Measurements from ENCODE around the gene RPS27L.

DNA sequence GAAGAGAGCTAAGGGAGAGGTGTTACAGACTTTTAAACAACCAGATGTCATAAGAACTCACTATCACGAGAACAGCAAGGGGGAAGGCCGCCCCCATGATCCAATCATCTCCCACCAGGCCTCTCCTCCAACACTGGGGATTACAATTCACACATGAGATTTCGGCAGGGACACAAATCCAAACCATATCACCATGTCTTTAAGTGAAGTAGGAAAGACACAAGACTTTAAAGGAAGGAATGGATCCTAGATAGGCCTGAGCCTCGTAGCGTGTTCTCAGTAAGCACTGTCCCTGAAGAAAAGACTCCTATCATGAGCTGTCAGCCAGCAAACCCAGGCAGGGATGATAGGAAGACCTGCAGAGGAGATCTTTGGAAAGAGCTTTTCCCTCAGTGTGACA, 15.1 kb upstream of the RPS27L start:
- TF ChIP-seq, protein P1, sequence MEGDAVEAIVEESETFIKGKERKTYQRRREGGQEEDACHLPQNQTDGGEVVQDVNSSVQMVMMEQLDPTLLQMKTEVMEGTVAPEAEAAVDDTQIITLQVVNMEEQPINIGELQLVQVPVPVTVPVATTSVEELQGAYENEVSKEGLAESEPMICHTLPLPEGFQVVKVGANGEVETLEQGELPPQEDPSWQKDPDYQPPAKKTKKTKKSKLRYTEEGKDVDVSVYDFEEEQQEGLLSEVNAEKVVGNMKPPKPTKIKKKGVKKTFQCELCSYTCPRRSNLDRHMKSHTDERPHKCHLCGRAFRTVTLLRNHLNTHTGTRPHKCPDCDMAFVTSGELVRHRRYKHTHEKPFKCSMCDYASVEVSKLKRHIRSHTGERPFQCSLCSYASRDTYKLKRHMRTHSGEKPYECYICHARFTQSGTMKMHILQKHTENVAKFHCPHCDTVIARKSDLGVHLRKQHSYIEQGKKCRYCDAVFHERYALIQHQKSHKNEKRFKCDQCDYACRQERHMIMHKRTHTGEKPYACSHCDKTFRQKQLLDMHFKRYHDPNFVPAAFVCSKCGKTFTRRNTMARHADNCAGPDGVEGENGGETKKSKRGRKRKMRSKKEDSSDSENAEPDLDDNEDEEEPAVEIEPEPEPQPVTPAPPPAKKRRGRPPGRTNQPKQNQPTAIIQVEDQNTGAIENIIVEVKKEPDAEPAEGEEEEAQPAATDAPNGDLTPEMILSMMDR (IDR thresholded peaks at IDR 0.05), result no peak
- no peak for TF ChIP-seq POLR2A (IDR thresholded peaks at IDR 0.05)

Measured in esophagus squamous epithelium (tissue), 4 donors.